Aorta (tissue), 5 donors: ENCODE results near the gene CPEB4. TPM values are rescaled to one million over a fixed set of nuclear protein-coding genes. Genes with fewer than 3 reads are reported as not detected.

ENCODE experiments used
- ATAC-seq: fragments of 200-7000 bp; cut with Tn5 transposase; one replicate; pipeline ENCODE4 v1.9.1; 2022; ENCODE audit warnings: moderate library complexity; ENCODE audit not compliant: low FRiP score
- DNase-seq, 2 donors: peaks; one replicate each; pipeline ENCODE4 v3.0.0-alpha.2; 2020
- H3K27ac ChIP-seq, 2 donors: one replicate each; pipeline ENCODE4 v1.5.1; 2013; ENCODE audit warnings: low read length in 2 of 2, mild to moderate bottlenecking in 2 of 2, moderate library complexity in 2 of 2, control low read depth in 1 of 2, inconsistent platforms in 1 of 2, low read depth in 1 of 2
- H3K27me3 ChIP-seq, 2 donors: one replicate each; pipeline ENCODE4 v1.6.1; 2013; ENCODE audit warnings: control low read depth in 1 of 2, low read length in 1 of 2, mild to moderate bottlenecking in 1 of 2, moderate library complexity in 1 of 2; ENCODE audit not compliant: insufficient read depth in 2 of 2, control insufficient read depth in 1 of 2
- H3K36me3 ChIP-seq, 2 donors: one replicate each; pipeline ENCODE4 v1.6.1; 2013; ENCODE audit warnings: control low read depth in 1 of 2, low read length in 1 of 2, mild to moderate bottlenecking in 1 of 2; ENCODE audit not compliant: insufficient read depth in 2 of 2, control insufficient read depth in 1 of 2
- H3K4me1 ChIP-seq, 2 donors: one replicate each; pipeline ENCODE4 v1.6.1; 2013; ENCODE audit warnings: low read length in 2 of 2, control low read depth in 1 of 2, mild to moderate bottlenecking in 1 of 2, moderate library complexity in 1 of 2; ENCODE audit not compliant: insufficient read depth in 2 of 2, control insufficient read depth in 1 of 2
- H3K4me3 ChIP-seq, 2 donors: one replicate each; pipeline ENCODE4 v1.5.1; 2013; ENCODE audit warnings: low read length in 2 of 2, control low read depth in 1 of 2, mild to moderate bottlenecking in 1 of 2
- H3K9me3 ChIP-seq: one replicate; pipeline ENCODE4 v1.6.1; 2013; ENCODE audit warnings: mild to moderate bottlenecking, low read length; ENCODE audit not compliant: control insufficient read depth
- WGBS, 2 donors: extraction: QIAGEN DNeasy Blood & Tissue Kit; methylation state at CpG; one replicate each; pipeline ENCODE4 v1.1.7; 2013; 5-methylcytosine and 5-hydroxymethylcytosine counted together
- intact Hi-C, 2 donors: fragments of 100-400 bp; cut with DNase I; formaldehyde crosslinking; loops; one replicate each; pipeline versions ENCODE4 v1.14.2 to v1.15.0; 2022
- polyA plus RNA-seq, 2 donors: library from polyadenylated mRNA; stranded (reverse); fragments of 200-250 nt; gene quantifications; one replicate each; pipeline ENCODE4 v1.2.3, GENCODE V29; 2013
- total RNA-seq, 2 donors: library from RNA; stranded (reverse); fragmentation: NEBNext Ultra II Directional; extraction: Animal tissue kit (Norgen Biotek cat#: 25700); gene quantifications; one replicate each; pipeline ENCODE4 v1.2.1, GENCODE V29; 2021
- donor health status: healthy with polysubstance abuse.
- donor health status: Bipolar disorder and iron deficiency.
- donor health status: DM: no; HTN: no; CAD: no.
- donor health status: DM: no; HTN: no; CAD: no.
- donor health status: DM: yes; HTN: yes; CAD: no.

Gene CPEB4
- total and polyA plus RNA-seq, 4 donors = 9.0 to 80.1 (median 30.5) TPM

DNA sequence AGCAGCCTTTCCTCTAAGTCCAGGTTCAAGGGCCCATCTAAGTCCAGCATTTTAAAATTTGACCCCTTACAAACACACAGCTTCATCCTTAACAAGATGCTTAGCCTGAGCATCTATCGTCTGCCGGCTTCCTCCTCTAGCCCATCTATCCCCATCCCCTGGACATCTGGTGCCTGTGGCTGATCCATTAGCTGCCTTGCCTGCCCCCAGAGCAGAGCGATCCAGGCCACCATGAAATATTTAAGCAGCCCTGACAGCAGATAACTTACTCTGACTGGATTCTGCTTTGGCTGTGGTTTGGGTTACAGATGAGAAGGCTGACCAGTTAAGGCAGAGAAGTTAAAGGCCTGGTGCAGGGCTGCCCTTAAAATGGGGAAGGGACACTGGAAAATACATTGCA is 30.9 kb upstream of the CPEB4 start:
- peaks cover 0 to 4% of the 10 kb centered on the region in 2 donors for H3K4me1 ChIP-seq
- ATAC-seq (no peak), DNase-seq (no peak)
- 98 to 100% methylated on average over 3 of the region's 3 CpGs for WGBS, 2 donors
- H3K27me3 ChIP-seq = no peaks in the 10 kb centered on the region
- H3K36me3 ChIP-seq = no peaks in the 10 kb centered on the region
- no peak overlapping the region for H3K4me3 ChIP-seq
- H3K9me3 ChIP-seq = no peaks in the 10 kb centered on the region
- no peak overlapping the region for H3K27ac ChIP-seq
- intact Hi-C loops = no loop called here

DNA sequence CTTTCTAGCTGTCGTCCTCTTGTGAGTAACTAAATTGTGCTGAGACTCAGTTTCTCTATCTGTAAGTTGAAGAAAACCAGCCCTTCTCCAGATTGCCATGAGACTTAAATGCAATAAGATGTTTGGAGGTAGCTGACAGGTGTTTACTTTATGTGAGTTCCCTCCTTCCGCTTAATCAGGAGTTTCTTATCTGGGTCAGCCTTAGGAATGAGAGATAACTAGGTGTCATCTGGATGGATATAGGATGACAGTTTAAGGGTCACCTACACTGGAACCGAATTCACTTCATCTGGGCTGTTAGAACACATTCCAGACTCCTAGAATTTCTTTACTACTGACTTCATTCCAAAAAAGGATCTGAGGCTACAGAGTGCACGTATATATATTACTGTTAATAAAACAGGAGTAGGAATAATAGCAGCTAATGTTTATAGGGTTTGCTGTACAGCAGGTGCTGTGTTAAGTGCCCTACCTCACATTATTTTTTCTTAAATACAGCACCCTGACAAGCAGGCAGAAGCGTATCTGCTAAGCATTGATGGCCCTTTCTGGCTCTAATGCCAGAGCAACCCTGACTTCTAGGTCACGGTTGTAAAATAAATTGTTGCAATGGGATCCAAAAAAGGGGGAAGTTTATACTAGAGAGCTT is 30.0 kb upstream of the CPEB4 start:
- no peak for DNase-seq
- Histone ChIP-seq H3K27ac (no peak overlapping the region), H3K4me3 (no peak overlapping the region), H3K36me3 (no peaks in the 10 kb centered on the region), H3K4me1 (peaks cover 0 to 4% of the 10 kb centered on the region in 2 donors), H3K9me3 (no peaks in the 10 kb centered on the region), H3K27me3 (no peaks in the 10 kb centered on the region)
- WGBS, 2 donors = 67 to 86% methylated on average over 6 of the region's 6 CpGs
- no peak for ATAC-seq
- intact Hi-C loops = no loop called here

DNA sequence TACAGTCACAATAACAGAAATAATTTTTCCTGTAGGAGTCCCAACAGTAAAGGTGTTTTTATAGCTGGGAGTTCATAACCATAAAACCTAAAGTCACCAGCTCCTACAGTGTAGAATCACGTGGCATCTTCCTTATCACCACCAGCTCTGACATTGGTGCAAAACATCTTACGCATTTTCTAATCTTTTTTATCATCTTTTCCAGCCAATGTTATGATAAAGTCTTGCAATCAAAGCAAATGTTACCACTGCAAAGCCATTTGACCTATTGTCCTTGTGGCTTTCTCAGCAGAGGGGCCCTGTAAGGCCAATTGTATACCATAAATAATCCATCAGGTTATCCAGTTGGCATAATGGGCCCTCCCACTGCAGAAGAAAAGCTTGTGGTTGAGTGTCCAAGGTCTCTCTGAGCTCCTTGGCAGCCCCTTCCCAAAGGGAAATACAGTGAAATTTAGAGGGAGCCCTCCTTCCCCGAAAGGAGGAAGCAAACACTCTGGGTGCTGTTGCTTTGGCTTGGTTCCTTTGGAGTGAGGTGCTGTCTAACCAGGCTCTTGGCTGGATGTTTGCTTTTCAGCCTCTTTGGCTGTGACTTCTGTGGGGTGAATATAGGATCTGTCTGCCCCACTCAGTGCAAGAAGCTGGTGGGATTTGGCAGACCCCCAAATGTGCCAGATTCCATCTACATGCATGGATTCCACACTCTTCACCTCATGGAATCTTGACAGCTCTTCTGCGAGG is 29.3 kb upstream of the CPEB4 start:
- intact Hi-C loops = no loop called here
- Histone ChIP-seq H3K4me3 (no peak overlapping the region), H3K9me3 (no peaks in the 10 kb centered on the region), H3K36me3 (no peaks in the 10 kb centered on the region), H3K27ac (no peak overlapping the region), H3K27me3 (no peaks in the 10 kb centered on the region), H3K4me1 (peaks cover 0 to 4% of the 10 kb centered on the region in 2 donors)
- DNase-seq = no peak
- 61 to 66% methylated on average over 4 of the region's 4 CpGs for WGBS, 2 donors
- no peak for ATAC-seq

GRCh38 chr5:173859408-173860159 is 28.6 kb upstream of the CPEB4 start:
- Histone ChIP-seq H3K9me3 (no peaks in the 10 kb centered on the region), H3K4me1 (peaks cover 0 to 4% of the 10 kb centered on the region in 2 donors), H3K36me3 (no peaks in the 10 kb centered on the region), H3K4me3 (no peak overlapping the region), H3K27me3 (no peaks in the 10 kb centered on the region), H3K27ac (no peak overlapping the region)
- 80 to 86% methylated on average over 4 of the region's 4 CpGs for WGBS, 2 donors
- DNase-seq (no peak), ATAC-seq (no peak)
- intact Hi-C loops = no loop called here

GRCh38 chr5:173862047-173862477 is 26.1 kb upstream of the CPEB4 start:
- Histone ChIP-seq H3K27ac (no peak overlapping the region), H3K4me1 (peaks cover 0 to 4% of the 10 kb centered on the region in 2 donors), H3K36me3 (no peaks in the 10 kb centered on the region), H3K9me3 (no peaks in the 10 kb centered on the region), H3K27me3 (no peaks in the 10 kb centered on the region), H3K4me3 (no peak overlapping the region)
- intact Hi-C loops = no loop called here
- WGBS, 2 donors = 95 to 97% methylated on average over 4 of the region's 4 CpGs
- DNase-seq (no peak), ATAC-seq (no peak)

- intact Hi-C loops = no loop called here
- Histone ChIP-seq H3K4me3 (no peak overlapping the region), H3K9me3 (no peaks in the 10 kb centered on the region), H3K36me3 (no peaks in the 10 kb centered on the region), H3K27me3 (no peaks in the 10 kb centered on the region), H3K27ac (no peak overlapping the region), H3K4me1 (peaks cover 0 to 4% of the 10 kb centered on the region in 2 donors)
- 89 to 91% methylated on average over 3 of the region's 3 CpGs for WGBS, 2 donors
- ATAC-seq (no peak), DNase-seq (no peak)
These were observed 24.8 kb upstream of the CPEB4 start for GRCh38 chr5:173863359-173863758.

DNA sequence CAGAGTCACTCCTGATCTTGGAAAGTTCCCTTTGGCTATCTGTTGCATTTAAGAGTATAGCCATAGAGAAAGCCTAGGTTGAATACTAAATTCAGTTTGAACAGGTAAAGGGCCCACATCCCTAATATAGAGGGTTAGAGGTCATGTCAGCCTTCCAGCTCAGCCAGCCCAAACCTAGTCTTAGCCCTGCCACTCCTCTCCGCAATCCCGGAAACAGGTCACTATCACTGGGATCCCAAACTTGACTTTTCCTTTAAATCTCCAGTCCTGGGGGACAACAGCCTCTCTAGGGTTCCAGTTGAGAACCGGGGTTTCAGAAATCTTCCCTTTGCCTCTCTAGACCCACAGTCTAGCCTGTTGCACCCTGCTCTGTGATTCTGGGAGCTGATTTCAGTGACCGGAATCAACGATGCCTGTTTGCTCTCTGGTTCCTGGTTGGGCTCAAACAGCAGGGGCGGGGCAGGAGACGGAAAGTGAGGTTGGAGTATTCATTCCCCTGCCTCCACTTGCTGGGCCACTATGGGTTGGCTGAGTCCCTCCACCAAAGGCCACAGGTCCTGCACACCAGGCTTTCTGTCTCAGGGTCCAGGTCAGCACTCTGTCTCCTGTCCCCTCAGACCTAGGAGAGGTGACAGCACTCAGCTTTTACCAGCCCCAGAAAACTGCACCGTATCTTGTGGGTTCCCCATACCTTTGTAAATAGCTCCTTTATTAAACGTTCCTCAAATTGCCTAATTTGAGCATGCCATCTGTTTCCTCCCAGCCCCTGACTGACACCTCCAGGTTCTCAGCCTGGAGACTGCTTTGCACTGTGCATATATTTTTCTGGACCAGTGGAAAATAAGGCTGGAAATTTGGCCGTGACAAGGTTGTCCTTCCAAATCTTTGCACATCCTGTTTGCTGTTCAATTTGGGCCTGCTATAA is 23.8 kb upstream of the CPEB4 start:
- no peak overlapping the region for H3K4me3 ChIP-seq
- no peaks in the 10 kb centered on the region for H3K36me3 ChIP-seq
- DNase-seq (peak in 1 of 2 donors; percentile 56), ATAC-seq (no peak)
- H3K27me3 ChIP-seq = no peaks in the 10 kb centered on the region
- H3K27ac ChIP-seq = no peak overlapping the region
- intact Hi-C loops = no loop called here
- peaks cover 0 to 4% of the 10 kb centered on the region in 2 donors for H3K4me1 ChIP-seq
- WGBS, 2 donors = 77 to 79% methylated on average over 10 of the region's 10 CpGs
- H3K9me3 ChIP-seq = no peaks in the 10 kb centered on the region

DNA sequence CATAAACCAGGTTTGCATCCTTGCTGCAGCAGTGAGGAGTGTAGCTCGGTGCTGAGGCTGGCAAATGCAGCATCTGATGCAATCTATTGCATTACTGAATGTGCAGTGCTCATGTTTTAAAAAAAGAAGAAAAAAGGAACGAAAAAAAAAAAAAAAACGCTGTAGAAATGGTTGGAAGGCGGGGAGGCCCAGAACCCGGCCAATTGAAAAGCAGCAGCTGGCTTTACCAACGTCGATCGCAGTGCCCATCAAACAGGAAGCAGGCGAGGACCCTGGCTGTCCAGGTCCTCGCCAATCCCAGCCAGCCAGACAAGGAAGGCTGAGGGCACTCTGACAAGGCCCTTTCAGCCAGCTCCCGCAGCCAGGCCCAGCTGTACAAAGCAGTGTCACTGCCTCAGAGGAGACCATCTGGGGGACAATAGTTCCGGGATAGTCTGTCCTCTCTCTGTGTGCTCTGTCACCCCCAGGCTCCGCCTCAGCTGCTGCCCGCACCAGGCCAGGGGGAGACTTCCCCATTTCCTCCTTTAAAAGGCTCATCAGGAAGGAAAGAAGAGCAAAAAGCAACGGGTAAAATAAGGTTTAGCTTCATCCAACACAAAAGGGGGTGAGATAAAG is 21.8 kb upstream of the CPEB4 start:
- Histone ChIP-seq H3K27ac (no peak overlapping the region), H3K27me3 (no peaks in the 10 kb centered on the region), H3K36me3 (no peaks in the 10 kb centered on the region), H3K9me3 (no peaks in the 10 kb centered on the region), H3K4me3 (no peak overlapping the region), H3K4me1 (peaks cover 0 to 3% of the 10 kb centered on the region in 2 donors)
- ATAC-seq = peak; percentile 65
- intact Hi-C loops = no loop called here
- DNase-seq = peak in 1 of 2 donors; percentile 82
- WGBS, 2 donors = 63 to 67% methylated on average over 15 of the region's 15 CpGs
